ENCODE results near the gene PALD1. TPM values are rescaled to one million over a fixed set of nuclear protein-coding genes. Genes with fewer than 3 reads are reported as not detected.

The PALD1 gene
- total and polyA plus RNA-seq, 2 of the 13 experiments (the other 11 are each of a cell fraction or from before 2014, with no cell fraction given): 0.07 to 0.09 TPM

GRCh38 chr10:70551971-70552422 is 73.4 kb downstream of the PALD1 start (continued):
- TF ChIP-seq DRAP1 (CRISPR knock-in tag; IDR thresholded peaks at IDR 0.05) (no peak), ATF3 (CRISPR knock-in tag; IDR thresholded peaks at IDR 0.05) (peak; percentile 72), ARNT2 (CRISPR knock-in tag; IDR thresholded peaks at IDR 0.05; ENCODE audit: low read depth) (no peak)

GRCh38 chr10:70552586-70552985 is 74.0 kb downstream of the PALD1 start:
- DNase-seq (ENCODE audit: low spot score): no peak
- FAIRE-seq: no peak
- in situ Hi-C loops (cut with HindIII; ENCODE audit: extremely low pct_ligation_motif_present, low pct_unique_long_range_greater_than_20kb): loop anchor here (10.0 kb wide), 1 partner anchor 332 kb away; the partner anchor contains the start of gene PCBD1
- TF ChIP-seq FOXO1 (CRISPR knock-in tag; IDR thresholded peaks at IDR 0.05): no peak
- TF ChIP-seq KDM4B (CRISPR knock-in tag; IDR thresholded peaks at IDR 0.05): no peak
- no peak for TF ChIP-seq ZNF547 (CRISPR knock-in tag; IDR thresholded peaks at IDR 0.05)
- TF ChIP-seq EZH2 (conservative IDR thresholded peaks at IDR 0.05; ENCODE audit: low read depth, low read length): no peak
- no peak for TF ChIP-seq E2F5 (CRISPR knock-in tag; conservative IDR thresholded peaks at IDR 0.05)
- no peak for TF ChIP-seq GFI1 (CRISPR knock-in tag; IDR thresholded peaks at IDR 0.05; ENCODE audit: borderline replicate concordance)
- no peak for TF ChIP-seq REXO4 (CRISPR knock-in tag; IDR thresholded peaks at IDR 0.05; ENCODE audit: borderline replicate concordance)
- no peak for TF ChIP-seq PHF5A (CRISPR knock-in tag; IDR thresholded peaks at IDR 0.05; ENCODE audit: low read depth, unreplicated experiment)
- TF ChIP-seq SMAD1 (CRISPR knock-in tag; IDR thresholded peaks at IDR 0.05; ENCODE audit: borderline replicate concordance, low read depth): no peak
- TF ChIP-seq ZNF264 (CRISPR knock-in tag; IDR thresholded peaks at IDR 0.05): no peak
- TF ChIP-seq ZNF296 (CRISPR knock-in tag; conservative IDR thresholded peaks at IDR 0.05): no peak
- no peak for TF ChIP-seq BRD4 (CRISPR knock-in tag; IDR thresholded peaks at IDR 0.05)
- no peak for TF ChIP-seq PRDM15 (CRISPR knock-in tag; IDR thresholded peaks at IDR 0.05)
- no peak for TF ChIP-seq ZNF160 (CRISPR knock-in tag; IDR thresholded peaks at IDR 0.05)
- no peak for TF ChIP-seq TOPORS (CRISPR knock-in tag; IDR thresholded peaks at IDR 0.05)
- CTCF ChIA-PET (ENCODE audit: low intra/inter-chr PET ratio, low total read pairs): no interaction called here
- POLR2A ChIA-PET: no interaction called here
- 0 out of 2 replicates have a peak, but pooled peaks cover 16% of the 10 kb centered on the region for H3K4me1 ChIP-seq (ENCODE audit: insufficient read depth, low read length)
- H3K4me2 ChIP-seq (ENCODE audit: low read depth, low read length): no peak overlapping the region
- no peak overlapping the region for H3K27ac ChIP-seq (ENCODE audit: extremely low read length, insufficient read depth, low read length)
- H3K9ac ChIP-seq (ENCODE audit: insufficient read depth, low read depth, low read length): no peak overlapping the region
- no peak for ATAC-seq
- H2AFZ ChIP-seq (ENCODE audit: low read length): no peak overlapping the region
- H3K9me3 ChIP-seq (ENCODE audit: low read length): no peaks in the 10 kb centered on the region
- H3K27me3 ChIP-seq (ENCODE audit: control insufficient read depth in 1 of 2, insufficient read depth in 2 of 2, low read length in 2 of 2): peaks cover 1 to 4% of the 10 kb centered on the region in 2 experiments; a peak in 2 of 5 replicates
- H3K4me3 ChIP-seq (replicated peaks in 1 of 3; ENCODE audit: insufficient read depth in 1 of 3, low read depth in 2 of 3, low read length in 3 of 3): no peak overlapping the region
- H3K79me2 ChIP-seq (ENCODE audit: insufficient read depth, low read length): no peaks in the 10 kb centered on the region
- no TSS peak for BruUV-seq (replicated peaks)
- intact Hi-C loops (cut with micrococcal nuclease; ENCODE audit: unreplicated experiment): loop anchor here (10.0 kb wide), 1 partner anchor 122 kb away; the partner anchor contains the start of gene ADAMTS14
- WGBS (ENCODE audit: low lambda C conversion rate): 83% methylated on average over 6 of the region's 6 CpGs
- no peaks in the 10 kb centered on the region for H4K20me1 ChIP-seq (ENCODE audit: insufficient read depth, low read length)
- no peaks in the 10 kb centered on the region for H3K36me3 ChIP-seq (replicated peaks in 1 of 2; ENCODE audit: control insufficient read depth in 1 of 2, insufficient read depth in 2 of 2, low read length in 2 of 2)

Measured in HepG2 (cell line).